ENCODE measurements around the gene IGHMBP2.

The IGHMBP2 gene

GRCh38 chr11:68927280-68928135 lies 23.8 kb downstream of the IGHMBP2 start:
- peak; percentile 17 for DNase-seq (ENCODE audit: low read depth, low spot score)

GRCh38 chr11:68928136-68928880 lies 24.6 kb downstream of the IGHMBP2 start:
- DNase-seq (ENCODE audit: low read depth, low spot score): no peak

GRCh38 chr11:68929135-68929534 lies 25.4 kb downstream of the IGHMBP2 start:
- DNase-seq (ENCODE audit: low read depth, low spot score): no peak

GRCh38 chr11:68929706-68930570 lies 26.2 kb downstream of the IGHMBP2 start:
- no peak for DNase-seq (ENCODE audit: low read depth, low spot score)

GRCh38 chr11:68930991-68931855 lies 27.5 kb downstream of the IGHMBP2 start:
- DNase-seq (ENCODE audit: low read depth, low spot score): no peak

- DNase-seq (ENCODE audit: low read depth, low spot score): no peak
Measured at GRCh38 chr11:68931911-68932310, 28.2 kb downstream of the IGHMBP2 start.

- DNase-seq (ENCODE audit: low read depth, low spot score): no peak
Measured at GRCh38 chr11:68932358-68932757, 28.7 kb downstream of the IGHMBP2 start.

GRCh38 chr11:68932933-68933577 lies 29.4 kb downstream of the IGHMBP2 start:
- no peak for DNase-seq (ENCODE audit: low read depth, low spot score)

GRCh38 chr11:68933605-68934320 lies 30.1 kb downstream of the IGHMBP2 start:
- DNase-seq (ENCODE audit: low read depth, low spot score): no peak

GRCh38 chr11:68934321-68934645 lies 30.6 kb downstream of the IGHMBP2 start:
- no peak for DNase-seq (ENCODE audit: low read depth, low spot score)

GRCh38 chr11:68934666-68935065 lies 31.0 kb downstream of the IGHMBP2 start:
- DNase-seq (ENCODE audit: low read depth, low spot score): no peak

GRCh38 chr11:68935066-68935465 lies 31.4 kb downstream of the IGHMBP2 start:
- DNase-seq (ENCODE audit: low read depth, low spot score): no peak

- DNase-seq (ENCODE audit: low read depth, low spot score): no peak
Measured at GRCh38 chr11:68935516-68936357, 32.0 kb downstream of the IGHMBP2 start.

GRCh38 chr11:68936358-68936636 lies 32.6 kb downstream of the IGHMBP2 start:
- no peak for DNase-seq (ENCODE audit: low read depth, low spot score)

GRCh38 chr11:68936676-68937620 lies 33.3 kb downstream of the IGHMBP2 start:
- no peak for DNase-seq (ENCODE audit: low read depth, low spot score)

- DNase-seq (ENCODE audit: low read depth, low spot score): no peak
Measured at GRCh38 chr11:68938088-68938487, 34.4 kb downstream of the IGHMBP2 start.

GRCh38 chr11:68938816-68939582 lies 35.3 kb downstream of the IGHMBP2 start:
- no peak for DNase-seq (ENCODE audit: low read depth, low spot score)
